Tibial nerve (tissue), 4 donors: ENCODE data around the gene SPATA33.
"Not testable (repeated sequence)": the region's sequence is repeated elsewhere in the genome, so short reads cannot be mapped to it uniquely, and the experiment has no call there.

Source experiments
- EP300 ChIP-seq, 2 donors: sonication (generic); formaldehyde crosslinking; IDR thresholded peaks; one replicate each; pipeline ENCODE4 v1.6.1; 2017; ENCODE audit warnings: antibody characterized with exemption in 2 of 2, mild to moderate bottlenecking in 1 of 2
- POLR2A ChIP-seq, 2 donors: fragments of 450-650 bp; IDR thresholded peaks; one replicate each; pipeline ENCODE4 v1.6.1; 2017; ENCODE audit warnings: antibody characterized with exemption in 2 of 2, mild to moderate bottlenecking in 2 of 2, moderate library complexity in 2 of 2
- TF ChIP-seq, protein P1 (sequence below), 5 experiments: fragments of 200-600 bp in 3 of 5; fragments of 450-650 bp in 2 of 5; sonication (generic) in 3 of 5; IDR thresholded peaks; one replicate each; pipeline ENCODE4 v1.5.1; 2016 to 2019; ENCODE audit warnings: antibody characterized with exemption in 5 of 5, mild to moderate bottlenecking in 3 of 5, moderate library complexity in 2 of 5

DNA sequence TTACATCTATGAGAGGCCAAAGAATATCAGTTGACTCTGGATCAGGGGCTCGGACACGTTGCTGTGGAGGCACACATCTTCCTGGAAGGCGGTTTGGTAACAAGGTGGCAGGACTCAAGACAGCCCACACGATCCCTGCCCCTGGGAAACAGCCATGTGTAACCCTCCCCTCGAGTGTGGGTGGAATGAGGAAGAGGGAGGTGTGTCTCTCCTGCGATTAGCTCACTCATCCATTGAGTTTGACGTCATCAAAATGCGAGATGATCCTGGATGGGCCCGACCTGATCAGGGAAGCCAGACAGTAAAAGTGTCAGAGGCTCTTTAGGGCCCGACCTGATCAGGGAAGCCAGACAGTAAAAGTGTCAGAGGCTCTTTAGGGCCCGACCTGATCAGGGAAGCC lies 6.6 kb downstream of the SPATA33 start:
- TF ChIP-seq, protein P1, sequence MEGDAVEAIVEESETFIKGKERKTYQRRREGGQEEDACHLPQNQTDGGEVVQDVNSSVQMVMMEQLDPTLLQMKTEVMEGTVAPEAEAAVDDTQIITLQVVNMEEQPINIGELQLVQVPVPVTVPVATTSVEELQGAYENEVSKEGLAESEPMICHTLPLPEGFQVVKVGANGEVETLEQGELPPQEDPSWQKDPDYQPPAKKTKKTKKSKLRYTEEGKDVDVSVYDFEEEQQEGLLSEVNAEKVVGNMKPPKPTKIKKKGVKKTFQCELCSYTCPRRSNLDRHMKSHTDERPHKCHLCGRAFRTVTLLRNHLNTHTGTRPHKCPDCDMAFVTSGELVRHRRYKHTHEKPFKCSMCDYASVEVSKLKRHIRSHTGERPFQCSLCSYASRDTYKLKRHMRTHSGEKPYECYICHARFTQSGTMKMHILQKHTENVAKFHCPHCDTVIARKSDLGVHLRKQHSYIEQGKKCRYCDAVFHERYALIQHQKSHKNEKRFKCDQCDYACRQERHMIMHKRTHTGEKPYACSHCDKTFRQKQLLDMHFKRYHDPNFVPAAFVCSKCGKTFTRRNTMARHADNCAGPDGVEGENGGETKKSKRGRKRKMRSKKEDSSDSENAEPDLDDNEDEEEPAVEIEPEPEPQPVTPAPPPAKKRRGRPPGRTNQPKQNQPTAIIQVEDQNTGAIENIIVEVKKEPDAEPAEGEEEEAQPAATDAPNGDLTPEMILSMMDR (IDR thresholded peaks at IDR 0.05), result not testable (repeated sequence)
- not testable (repeated sequence) for TF ChIP-seq POLR2A, EP300 (IDR thresholded peaks at IDR 0.05)
